H1 (cell line): ENCODE measurements around the gene SERPINH1. TPM values are rescaled to one million over a fixed set of nuclear protein-coding genes. Genes with fewer than 3 reads are reported as not detected.

Experiments
- CTCF ChIA-PET: fragments of 300-600 bp; sonication (Branson Sonifier 250); formaldehyde crosslinking; loops from one replicate; lab custom pipeline; 2021; ENCODE audit not compliant: partially characterized antibody; lab: Charles Lee
- POLR2A ChIA-PET: fragments of 300-600 bp; sonication (Branson Sonifier 250); formaldehyde crosslinking; loops from one replicate; lab custom pipeline; 2021; ENCODE audit warnings: inconsistent platforms; ENCODE audit not compliant: partially characterized antibody; lab: Charles Lee
- DNase-seq, 2 experiments: peaks; one replicate each; pipeline versions ENCODE4 v3.0.0 to v3.0.0-alpha.2; 2010 to 2022; ENCODE audit warnings: low spot score in 2 of 2, low read depth in 1 of 2, mixed read lengths in 1 of 2
- FAIRE-seq: peaks from 2 replicates; lab custom pipeline; 2011; peaks lifted over from hg19 to GRCh38; lab: Jason Lieb, UNC
- H2AFZ ChIP-seq: 2 replicates; pipeline ENCODE4 v1.8.1; 2012; ENCODE audit warnings: low read length, inconsistent platforms
- H2AK5ac ChIP-seq: 2 replicates; pipeline ENCODE4 v1.6.1; 2013; ENCODE audit warnings: low read depth, low read length
- H2BK120ac ChIP-seq: replicated peaks from 2 replicates; pipeline ENCODE3; 2013; ENCODE audit warnings: low read depth, low read length, inconsistent platforms
- H2BK12ac ChIP-seq: 2 replicates; pipeline ENCODE4 v1.6.1; 2013; ENCODE audit warnings: low read depth, low read length
- H2BK15ac ChIP-seq: 2 replicates; pipeline ENCODE4 v1.6.1; 2013; ENCODE audit warnings: low read length
- H2BK20ac ChIP-seq: 2 replicates; pipeline ENCODE4 v1.6.1; 2013; ENCODE audit warnings: low read length
- H2BK5ac ChIP-seq: 2 replicates; pipeline ENCODE4 v1.6.1; 2013; ENCODE audit warnings: low read depth, low read length
- H3K14ac ChIP-seq: 2 replicates; pipeline ENCODE4 v1.6.1; 2013; ENCODE audit warnings: inconsistent platforms; ENCODE audit not compliant: insufficient read length
- H3K18ac ChIP-seq: 2 replicates; pipeline ENCODE4 v1.6.1; 2013; ENCODE audit warnings: low read length; ENCODE audit errors: extremely low read depth
- H3K23ac ChIP-seq: 2 replicates; pipeline ENCODE4 v1.6.1; 2013; ENCODE audit warnings: inconsistent platforms; ENCODE audit not compliant: insufficient read length
- H3K23me2 ChIP-seq: 2 replicates; pipeline ENCODE4 v1.6.1; 2013; ENCODE audit warnings: low read depth, low read length
- H3K27ac ChIP-seq: 2 replicates; pipeline ENCODE4 v1.6.1; 2011; ENCODE audit warnings: low read depth, low read length, inconsistent platforms
- H3K27me3 ChIP-seq, 4 experiments: replicated peaks in 1 of 4; 1 replicate in 1 of 4; 2 replicates in 3 of 4; pipeline versions ENCODE4 v1.6.1 to v1.8.1; 2011 to 2013; ENCODE audit warnings: low read length in 3 of 4, mild to moderate bottlenecking in 3 of 4, inconsistent platforms in 2 of 4, mixed read lengths in 2 of 4, moderate library complexity in 1 of 4; ENCODE audit not compliant: control insufficient read depth in 3 of 4, insufficient read depth in 3 of 4; ENCODE audit errors: extremely low read depth in 1 of 4
- H3K36me3 ChIP-seq, 4 experiments: 2 replicates each; pipeline versions ENCODE4 v1.6.1 to v1.8.1; 2011 to 2013; ENCODE audit warnings: mild to moderate bottlenecking in 4 of 4, low read length in 3 of 4, moderate library complexity in 2 of 4, control low read depth in 1 of 4, inconsistent platforms in 1 of 4; ENCODE audit not compliant: insufficient read depth in 4 of 4, control insufficient read depth in 2 of 4
- H3K4ac ChIP-seq: replicated peaks from 2 replicates; pipeline ENCODE3; 2013; ENCODE audit warnings: low read length, low read depth, mixed read lengths, inconsistent platforms; ENCODE audit not compliant: insufficient read length
- H3K4me1 ChIP-seq, 4 experiments: replicated peaks in 1 of 4; 1 replicate in 1 of 4; 2 replicates in 3 of 4; pipeline versions ENCODE4 v1.6.1 to v1.8.1; 2011 to 2013; ENCODE audit warnings: low read length in 3 of 4, inconsistent platforms in 2 of 4, mixed read lengths in 1 of 4; ENCODE audit not compliant: insufficient read depth in 4 of 4, control insufficient read depth in 3 of 4
- H3K4me2 ChIP-seq, 2 experiments: 2 replicates each; pipeline versions ENCODE4 v1.6.1 to v1.8.1; 2011 to 2013; ENCODE audit warnings: low read depth in 2 of 2, low read length in 2 of 2, control low read depth in 1 of 2, inconsistent platforms in 1 of 2, mild to moderate bottlenecking in 1 of 2; ENCODE audit not compliant: insufficient read depth in 1 of 2
- H3K4me3 ChIP-seq, 4 experiments: fragments of 200-600, 300-600 bp in 1 of 4; sonication (generic), shearing (Covaris generic), sonication (Bioruptor Twin) in 1 of 4; 2 replicates each; pipeline versions ENCODE4 v1.5.1 to v1.8.1; 2011 to 2016; ENCODE audit warnings: low read length in 4 of 4, low read depth in 3 of 4, control low read depth in 2 of 4, inconsistent platforms in 2 of 4, mild to moderate bottlenecking in 2 of 4, mixed read lengths in 1 of 4, moderate library complexity in 1 of 4; ENCODE audit not compliant: insufficient read depth in 2 of 4; ENCODE audit errors: extremely low read depth in 1 of 4
- H3K56ac ChIP-seq: replicated peaks from 2 replicates; pipeline ENCODE3; 2013; ENCODE audit warnings: low read depth, mild to moderate bottlenecking, mixed read lengths, low read length, inconsistent platforms; ENCODE audit not compliant: insufficient read length
- H3K79me1 ChIP-seq: 2 replicates; pipeline ENCODE4 v1.6.1; 2013; ENCODE audit warnings: low read depth, low read length, control low read depth
- H3K79me2 ChIP-seq, 2 experiments: 2 replicates each; pipeline versions ENCODE4 v1.6.1 to v1.8.1; 2012 to 2013; ENCODE audit warnings: low read length in 2 of 2, mild to moderate bottlenecking in 2 of 2, inconsistent platforms in 1 of 2; ENCODE audit not compliant: insufficient read depth in 2 of 2, control insufficient read depth in 1 of 2
- H3K9ac ChIP-seq, 4 experiments: replicated peaks in 1 of 4; 1 replicate in 1 of 4; 2 replicates in 3 of 4; pipeline versions ENCODE4 v1.6.1 to v1.8.1; 2011 to 2013; ENCODE audit warnings: low read depth in 3 of 4, low read length in 3 of 4, control low read depth in 2 of 4, mild to moderate bottlenecking in 2 of 4, moderate library complexity in 2 of 4, inconsistent platforms in 1 of 4; ENCODE audit errors: extremely low read depth in 1 of 4
- H3K9me3 ChIP-seq, 2 experiments: 2 replicates each; pipeline versions ENCODE4 v1.6.1 to v1.8.1; 2012 to 2013; ENCODE audit warnings: mild to moderate bottlenecking in 2 of 2, moderate library complexity in 2 of 2, control low read depth in 1 of 2, inconsistent platforms in 1 of 2, low read depth in 1 of 2, low read length in 1 of 2, mixed read lengths in 1 of 2; ENCODE audit not compliant: insufficient read depth in 2 of 2
- H4K20me1 ChIP-seq, 2 experiments: replicated peaks in 1 of 2; 2 replicates each; pipeline versions ENCODE3 to v1.8.1; 2011 to 2013; ENCODE audit warnings: inconsistent platforms in 2 of 2, low read length in 2 of 2, mild to moderate bottlenecking in 1 of 2; ENCODE audit not compliant: insufficient read depth in 2 of 2, control insufficient read depth in 1 of 2
- H4K5ac ChIP-seq: 2 replicates; pipeline ENCODE4 v1.6.1; 2013; ENCODE audit warnings: low read length, low read depth, mixed read lengths, inconsistent platforms; ENCODE audit not compliant: insufficient read length
- H4K8ac ChIP-seq: 2 replicates; pipeline ENCODE4 v1.8.0; 2013; ENCODE audit warnings: mild to moderate bottlenecking, moderate library complexity, low read length, inconsistent platforms; ENCODE audit not compliant: insufficient read depth; ENCODE audit errors: extremely low read depth
- H4K91ac ChIP-seq: replicated peaks from 2 replicates; pipeline ENCODE3; 2013; ENCODE audit warnings: low read length, mixed read lengths, inconsistent platforms; ENCODE audit not compliant: insufficient read length
- CTCF ChIP-seq, 3 experiments: IDR thresholded peaks; 1 replicate in 2 of 3; 2 replicates in 1 of 3; pipeline versions ENCODE4 v1.5.1 to v1.6.1; 2011; ENCODE audit warnings: low read length in 3 of 3, mild to moderate bottlenecking in 3 of 3, inconsistent platforms in 2 of 3, low read depth in 1 of 3, moderate library complexity in 1 of 3; ENCODE audit not compliant: insufficient read depth in 1 of 3; ENCODE audit errors: control extremely low read depth in 1 of 3
- EGR1 ChIP-seq: IDR thresholded peaks from 2 replicates; pipeline ENCODE4 v1.6.1; 2011; ENCODE audit warnings: low read depth, low read length, borderline replicate concordance
- GABPA ChIP-seq: IDR thresholded peaks from 2 replicates; pipeline ENCODE4 v1.6.1; 2011; ENCODE audit warnings: mild to moderate bottlenecking, low read length, moderate library complexity, borderline replicate concordance; ENCODE audit not compliant: insufficient read depth
- JUND ChIP-seq: IDR thresholded peaks from 2 replicates; pipeline ENCODE4 v1.6.1; 2011; ENCODE audit warnings: mild to moderate bottlenecking, improper control_type of control experiment, low read length
- KDM5A ChIP-seq: fragments of 200-600 bp; IDR thresholded peaks from 2 replicates; pipeline ENCODE4 v1.7.1; 2012; ENCODE audit warnings: mild to moderate bottlenecking, low read length, inconsistent platforms, mixed read lengths
- RAD21 ChIP-seq, 2 experiments: IDR thresholded peaks in 1 of 2; conservative IDR thresholded peaks in 1 of 2; 2 replicates each; pipeline ENCODE4 v1.6.1; 2011; ENCODE audit warnings: low read depth in 2 of 2, low read length in 2 of 2, improper control_type of control experiment in 1 of 2, inconsistent platforms in 1 of 2, mild to moderate bottlenecking in 1 of 2, moderate library complexity in 1 of 2
- WGBS, 2 experiments: shearing (Covaris generic) in 1 of 2; methylation state at CpG; one replicate each; pipeline versions ENCODE4 v1.1.6 to v1.1.7; 2013 to 2015; ENCODE audit warnings: low lambda C conversion rate in 2 of 2, mixed read lengths in 2 of 2, inconsistent platforms in 1 of 2, low coverage in 1 of 2, missing lambda C conversion rate in 1 of 2; ENCODE audit not compliant: insufficient replicate concordance in 2 of 2, insufficient coverage in 1 of 2, insufficient read length in 1 of 2; ENCODE audit errors: extremely low coverage in 1 of 2, missing lambda C conversion rate in 1 of 2; 5-methylcytosine and 5-hydroxymethylcytosine counted together
- polyA plus RNA-seq, 7 experiments: library from polyadenylated mRNA; depleted of rRNA in 3 of 7; stranded (reverse) in 5 of 7; unstranded in 2 of 7; fragments of >200 nt in 5 of 7; fragments of 200-250 nt in 2 of 7; gene quantifications; 1 replicate in 5 of 7; 2 replicates in 1 of 7; 4 replicates in 1 of 7; pipeline versions ENCODE4 v1.2.1 to v1.2.3, GENCODE V29; 2011 to 2013; ENCODE audit warnings: missing spikeins in 2 of 7, mixed read lengths in 2 of 7
- total RNA-seq: library from RNA; stranded (reverse); fragmentation: NEBNext Ultra II Directional; extraction: Animal tissue kit (Norgen Biotek cat#: 25700); gene quantifications from 2 replicates; pipeline ENCODE4 v1.2.1, GENCODE V29; 2021

The SERPINH1 gene
- total and polyA plus RNA-seq, 2 of the 8 experiments (the other 6 are each of a cell fraction or from before 2014, with no cell fraction given), result 420 to 621 TPM

- Histone ChIP-seq H3K4me2 (no peak overlapping the region), H4K8ac (no peak overlapping the region), H3K56ac (no peak overlapping the region), H2BK5ac (no peak overlapping the region), H3K79me2 (no peaks in the 10 kb centered on the region), H2BK12ac (no peak overlapping the region), H3K4me3 (no peak overlapping the region), H4K5ac (no peak overlapping the region), H3K18ac (no peak overlapping the region), H2BK120ac (no peak overlapping the region)
- POLR2A ChIA-PET, result interaction anchor here (0.9 to 35.1 kb wide), 5 partner anchors 2 to 100 kb away, joined by 3 to 1120 read pairs (median 104); partner anchors contain the start of gene SERPINH1
- DNase-seq, result peak in 1 of 2 experiments; percentile 88
- no peak for FAIRE-seq
- no peak for TF ChIP-seq KDM5A
- peak; percentile 65; the same call in 1 of the 2 replicates for TF ChIP-seq EGR1
- TF ChIP-seq RAD21 (IDR thresholded peaks at IDR 0.05 in 1 of 2, conservative IDR thresholded peaks at IDR 0.05 in 1 of 2; ENCODE audit: low read depth in 2 of 2, low read length in 2 of 2), result peak in 1 of 2 experiments; percentile 40; a peak in 1 of 4 replicates
- TF ChIP-seq JUND, result no peak
- no peak for TF ChIP-seq GABPA
- peak; percentile 61 to 80 (median 61) for TF ChIP-seq CTCF (IDR thresholded peaks at IDR 0.05; ENCODE audit: control extremely low read depth in 1 of 3, insufficient read depth in 1 of 3, low read depth in 1 of 3, low read length in 3 of 3)
- TF ChIP-seq, all 59 proteins: peak for 3
- Histone ChIP-seq H3K79me1 (no peaks in the 10 kb centered on the region), H2AK5ac (no peak overlapping the region), H3K27me3 (no peaks in the 10 kb centered on the region), H3K14ac (no peak overlapping the region), H3K23ac (no peak overlapping the region), H3K9me3 (no peaks in the 10 kb centered on the region), H2BK20ac (no peak overlapping the region), H3K27ac (no peak overlapping the region), H3K4ac (no peak overlapping the region), H2AFZ (no peak overlapping the region), H3K23me2 (no peaks in the 10 kb centered on the region), H4K91ac (no peak overlapping the region), H4K20me1 (peaks cover 0 to 4% of the 10 kb centered on the region in 2 experiments), H3K9ac (no peak overlapping the region; a peak in 1 of 7 replicates), H3K36me3 (peaks cover 3 to 17% (median 7%) of the 10 kb centered on the region in 4 experiments), H3K4me1 (peaks cover 0 to 5% (median 2%) of the 10 kb centered on the region in 4 experiments; a peak in 4 of 7 replicates), H2BK15ac (no peak overlapping the region)
- WGBS, 2 experiments, result 44% methylated on average over 6 of the region's 10 CpGs; no CpG with 5 or more reads in 1 of the 2 experiments
- CTCF ChIA-PET, result interaction anchor here (0.7 to 17.4 kb wide), 19 partner anchors 9 to 189 kb away, joined by 3 to 344 read pairs (median 4); partner anchors contain the start of gene SERPINH1
Measured at GRCh38 chr11:75577207-75577606, 15.2 kb downstream of the SERPINH1 start.
